ENCODE data around the gene TALDO1. TPM values are rescaled to one million over a fixed set of nuclear protein-coding genes. Genes with fewer than 3 reads are reported as not detected.

The TALDO1 gene
- total RNA-seq, 1 experiment from 2014 or later, result 319 TPM

GRCh38 chr11:787084-787675 lies 39.9 kb downstream of the TALDO1 start:
- DNase-seq (ENCODE audit: low read depth), result no peak

GRCh38 chr11:788009-788640 lies 40.9 kb downstream of the TALDO1 start:
- no peak for DNase-seq (ENCODE audit: low read depth)

- DNase-seq (ENCODE audit: low read depth), result no peak
Observed at GRCh38 chr11:788953-789940, 42.0 kb downstream of the TALDO1 start.

GRCh38 chr11:789943-790342 lies 42.7 kb downstream of the TALDO1 start, which contains the start of gene CEND1:
Gene CEND1 (minus strand): TSS chr11:790090. CDS start chr11:788576, 1,514 bp downstream.
- DNase-seq (ENCODE audit: low read depth), result peak; percentile 61

GRCh38 chr11:790721-791564 lies 43.7 kb downstream of the TALDO1 start:
- DNase-seq (ENCODE audit: low read depth), result peak; percentile 52

GRCh38 chr11:791658-792534 lies 44.6 kb downstream of the TALDO1 start:
- DNase-seq (ENCODE audit: low read depth), result no peak

GRCh38 chr11:792535-792821 lies 45.2 kb downstream of the TALDO1 start:
- DNase-seq (ENCODE audit: low read depth), result no peak

- DNase-seq (ENCODE audit: low read depth), result no peak
Observed at GRCh38 chr11:792873-793272, 45.6 kb downstream of the TALDO1 start.

- no peak for DNase-seq (ENCODE audit: low read depth)
Observed at GRCh38 chr11:793556-793955, 46.3 kb downstream of the TALDO1 start.

GRCh38 chr11:794013-794765 lies 46.9 kb downstream of the TALDO1 start:
- DNase-seq (ENCODE audit: low read depth), result no peak

GRCh38 chr11:794766-795633 lies 47.7 kb downstream of the TALDO1 start:
- no peak for DNase-seq (ENCODE audit: low read depth)

GRCh38 chr11:795634-796564 lies 48.6 kb downstream of the TALDO1 start:
- peak; percentile 96 for DNase-seq (ENCODE audit: low read depth)

GRCh38 chr11:796565-797295 lies 49.5 kb downstream of the TALDO1 start:
- DNase-seq (ENCODE audit: low read depth), result no peak

GRCh38 chr11:797296-798092 lies 50.2 kb downstream of the TALDO1 start:
- DNase-seq (ENCODE audit: low read depth), result peak; percentile 82

- DNase-seq (ENCODE audit: low read depth), result peak; percentile 90
Observed at GRCh38 chr11:798093-798713, 50.9 kb downstream of the TALDO1 start, which contains the start of gene SLC25A22. Gene SLC25A22 (minus strand): TSS chr11:798281. CDS start chr11:795006, 3,275 bp downstream.

All from Daoy (cell line).